Gastrocnemius medialis (tissue), 4 donors: Measurements from ENCODE around the gene ADNP.

Experiments
- CTCF ChIP-seq, 5 experiments: fragments of 450-650 bp in 3 of 5; fragments of 200-600 bp in 2 of 5; sonication (generic) in 2 of 5; IDR thresholded peaks in 4 of 5; conservative IDR thresholded peaks in 1 of 5; 1 replicate in 4 of 5; 2 replicates in 1 of 5; pipeline ENCODE4 v1.5.1; 2016 to 2019; ENCODE audit warnings: antibody characterized with exemption in 5 of 5, mild to moderate bottlenecking in 3 of 5, moderate library complexity in 3 of 5
- POLR2A ChIP-seq, 2 donors: fragments of 450-650 bp; IDR thresholded peaks; one replicate each; pipeline ENCODE4 v1.6.1; 2017; ENCODE audit warnings: antibody characterized with exemption in 2 of 2, mild to moderate bottlenecking in 2 of 2, moderate library complexity in 2 of 2

GRCh38 chr20:50926530-50926929 lies 4.7 kb downstream of the ADNP start:
- TF ChIP-seq CTCF (IDR thresholded peaks at IDR 0.05 in 4 of 5, conservative IDR thresholded peaks at IDR 0.05 in 1 of 5) (no peak), POLR2A (IDR thresholded peaks at IDR 0.05) (no peak)
